HCT116 (cell line): ENCODE measurements around the gene GPS2. TPM values are rescaled to one million over a fixed set of nuclear protein-coding genes. Genes with fewer than 3 reads are reported as not detected.

Experiments used
- ATAC-seq: fragments of 200-7000 bp; cut with Tn5 transposase; 2 replicates; pipeline ENCODE4 v1.9.1; 2020; ENCODE audit warnings: mild to moderate bottlenecking, moderate library complexity
- BruUV-seq: library from RNA; stranded (reverse); fragments of 400-500 nt; replicated peaks from 2 replicates; lab custom pipeline; 2021; lab: Mats Ljungman, UMichigan
- CTCF ChIA-PET: fragments of 300-600 bp; sonication (Branson Sonifier 250); formaldehyde crosslinking; loops from one replicate; lab custom pipeline; 2021; ENCODE audit warnings: antibody characterized with exemption; lab: Charles Lee
- POLR2A ChIA-PET: fragments of 300-600, 350-600 bp; sonication (Branson Sonifier 250); formaldehyde crosslinking; loops from one replicate; lab custom pipeline; 2021; ENCODE audit warnings: antibody characterized with exemption; lab: Charles Lee
- RAD21 ChIA-PET, 2 experiments: fragments of 300-600 bp; sonication (Branson Sonifier 250); formaldehyde crosslinking; loops; one replicate each; lab custom pipeline; 2023; ENCODE audit warnings: low total read pairs in 2 of 2; ENCODE audit not compliant: uncharacterized antibody in 2 of 2, unreplicated experiment in 2 of 2, low non-redundant PET in 1 of 2; lab: Charles Lee
- DNase-seq: peaks from one replicate; pipeline ENCODE4 v3.0.0-alpha.2; 2010; ENCODE audit warnings: low read depth, low spot score
- H2AFZ ChIP-seq: fragments of 200-600 bp; shearing (Covaris generic), sonication (generic); 2 replicates; pipeline ENCODE4 v1.6.1; 2017; ENCODE audit warnings: low read depth, mixed run types, mixed read lengths, antibody characterized with exemption, low read length; ENCODE audit not compliant: poor library complexity, severe bottlenecking
- H3K27ac ChIP-seq: 2 replicates; pipeline ENCODE4 v1.5.1; 2012; ENCODE audit warnings: low read depth, low read length
- H3K27me3 ChIP-seq: fragments of 200-600 bp; sonication (generic); 2 replicates; pipeline ENCODE4 v1.6.1; 2016; ENCODE audit warnings: mixed run types, low read length, mixed read lengths; ENCODE audit not compliant: insufficient read depth
- H3K36me3 ChIP-seq, 2 experiments: fragments of 200-500 bp in 1 of 2; fragments of 200-600 bp in 1 of 2; sonication (Bioruptor generic) in 1 of 2; sonication (generic) in 1 of 2; 2 replicates each; pipeline versions ENCODE4 v1.5.1 to v1.6.1; 2014 to 2016; ENCODE audit warnings: low read length in 2 of 2, inconsistent platforms in 1 of 2, mixed read lengths in 1 of 2, mixed run types in 1 of 2; ENCODE audit not compliant: insufficient read depth in 2 of 2, control insufficient read depth in 1 of 2
- H3K4me1 ChIP-seq, 2 experiments: fragments of 200-600 bp in 1 of 2; sonication (generic) in 1 of 2; 2 replicates each; pipeline versions ENCODE4 v1.5.1 to v1.6.1; 2012 to 2017; ENCODE audit warnings: low read length in 2 of 2, inconsistent platforms in 1 of 2, mild to moderate bottlenecking in 1 of 2, mixed read lengths in 1 of 2, mixed run types in 1 of 2, moderate library complexity in 1 of 2; ENCODE audit not compliant: insufficient read depth in 2 of 2, control insufficient read depth in 1 of 2
- H3K4me2 ChIP-seq: fragments of 200-600 bp; sonication (generic); 2 replicates; pipeline ENCODE4 v1.6.1; 2017; ENCODE audit warnings: mixed run types, low read length, mixed read lengths
- H3K4me3 ChIP-seq, 2 experiments: fragments of 200-600 bp in 1 of 2; sonication (generic) in 1 of 2; replicated peaks in 1 of 2; 2 replicates each; pipeline ENCODE4 v1.5.1; 2011 to 2016; ENCODE audit warnings: low read length in 2 of 2, control low read depth in 1 of 2, low read depth in 1 of 2, mild to moderate bottlenecking in 1 of 2, mixed read lengths in 1 of 2, mixed run types in 1 of 2
- H3K79me2 ChIP-seq: fragments of 200-600 bp; sonication (generic); 2 replicates; pipeline ENCODE4 v1.6.1; 2017; ENCODE audit warnings: mild to moderate bottlenecking, mixed run types, low read length, moderate library complexity, mixed read lengths; ENCODE audit not compliant: insufficient read depth
- H3K9ac ChIP-seq: fragments of 200-600 bp; sonication (generic); 2 replicates; pipeline ENCODE4 v1.6.1; 2016; ENCODE audit warnings: low read length, mixed read lengths
- H3K9me2 ChIP-seq: fragments of 200-600 bp; sonication (generic), shearing (Covaris generic); 2 replicates; pipeline ENCODE4 v1.6.1; 2017; ENCODE audit warnings: mixed run types, mild to moderate bottlenecking, moderate library complexity; ENCODE audit not compliant: insufficient read depth
- H3K9me3 ChIP-seq, 2 experiments: fragments of 200-500 bp in 1 of 2; fragments of 200-600 bp in 1 of 2; sonication (Bioruptor generic) in 1 of 2; sonication (generic) in 1 of 2; 2 replicates each; pipeline ENCODE4 v1.6.1; 2014 to 2017; ENCODE audit warnings: low read length in 2 of 2, mixed read lengths in 2 of 2, inconsistent platforms in 1 of 2, low read depth in 1 of 2, mild to moderate bottlenecking in 1 of 2, mixed run types in 1 of 2, moderate library complexity in 1 of 2; ENCODE audit not compliant: control insufficient read depth in 1 of 2, insufficient read depth in 1 of 2
- H4K20me1 ChIP-seq: fragments of 200-600 bp; sonication (generic), shearing (Covaris generic); 2 replicates; pipeline ENCODE4 v1.6.1; 2017; ENCODE audit warnings: mixed run types, mild to moderate bottlenecking, moderate library complexity; ENCODE audit not compliant: insufficient read depth
- ATF3 ChIP-seq: IDR thresholded peaks from 2 replicates; pipeline ENCODE4 v1.6.1; 2012
- CBX3 ChIP-seq: IDR thresholded peaks from 2 replicates; pipeline ENCODE4 v1.6.1; 2012; ENCODE audit warnings: low read depth
- CEBPB ChIP-seq: IDR thresholded peaks from 2 replicates; pipeline ENCODE4 v1.6.1; 2012; ENCODE audit warnings: low read depth
- CTCF ChIP-seq, 3 experiments: fragments of 200-600 bp in 1 of 3; sonication (generic) in 1 of 3; IDR thresholded peaks in 2 of 3; conservative IDR thresholded peaks in 1 of 3; 2 replicates each; pipeline ENCODE4 v1.5.1; 2012 to 2017; ENCODE audit warnings: low read depth in 2 of 3, low read length in 2 of 3, antibody characterized with exemption in 1 of 3, borderline replicate concordance in 1 of 3, control low read depth in 1 of 3, mild to moderate bottlenecking in 1 of 3, mixed read lengths in 1 of 3, mixed run types in 1 of 3, moderate library complexity in 1 of 3; ENCODE audit not compliant: insufficient read depth in 1 of 3
- EGR1 ChIP-seq: IDR thresholded peaks from 2 replicates; pipeline ENCODE4 v1.6.1; 2012; ENCODE audit warnings: low read depth
- ELF1 ChIP-seq: IDR thresholded peaks from 2 replicates; pipeline ENCODE4 v1.6.1; 2012; ENCODE audit warnings: low read depth, borderline replicate concordance
- EZH2phosphoT487 ChIP-seq: fragments of 200-600 bp; IDR thresholded peaks from 2 replicates; pipeline ENCODE4 v1.6.1; 2018; ENCODE audit warnings: antibody characterized with exemption, borderline replicate concordance
- FOSL1 ChIP-seq: IDR thresholded peaks from 2 replicates; pipeline ENCODE4 v1.6.1; 2012; ENCODE audit warnings: low read depth
- MAX ChIP-seq: IDR thresholded peaks from 2 replicates; pipeline ENCODE4 v1.6.1; 2012
- POLR2A ChIP-seq: IDR thresholded peaks from 2 replicates; pipeline ENCODE4 v1.7.0; 2011; ENCODE audit warnings: borderline replicate concordance; ENCODE audit not compliant: insufficient read depth, insufficient read length; ENCODE audit errors: extremely low read depth
- POLR2AphosphoS5 ChIP-seq: IDR thresholded peaks from 2 replicates; pipeline ENCODE4 v1.6.1; 2011; ENCODE audit warnings: mild to moderate bottlenecking, low read depth, low read length, moderate library complexity
- RAD21 ChIP-seq: IDR thresholded peaks from 2 replicates; pipeline ENCODE4 v1.6.1; 2012; ENCODE audit warnings: low read depth, mild to moderate bottlenecking
- SIN3A ChIP-seq: IDR thresholded peaks from 2 replicates; pipeline ENCODE4 v1.6.1; 2012; ENCODE audit warnings: low read depth
- SP1 ChIP-seq: IDR thresholded peaks from 2 replicates; pipeline ENCODE4 v1.6.1; 2012; ENCODE audit warnings: low read depth
- SRF ChIP-seq: IDR thresholded peaks from 2 replicates; pipeline ENCODE4 v1.6.1; 2012; ENCODE audit warnings: low read depth
- TCF7L2 ChIP-seq: IDR thresholded peaks from 2 replicates; pipeline ENCODE4 v1.7.0; 2011; ENCODE audit warnings: borderline replicate concordance, inconsistent platforms; ENCODE audit not compliant: insufficient read depth, insufficient read length; ENCODE audit errors: extremely low read depth
- YY1 ChIP-seq: IDR thresholded peaks from 2 replicates; pipeline ENCODE4 v1.6.1; 2011; ENCODE audit warnings: low read length, low read depth, moderate library complexity, mild to moderate bottlenecking; ENCODE audit not compliant: insufficient replicate concordance; ENCODE audit errors: extremely low read depth
- ZBTB33 ChIP-seq: IDR thresholded peaks from 2 replicates; pipeline ENCODE4 v1.6.1; 2011; ENCODE audit warnings: mild to moderate bottlenecking, low read length, moderate library complexity; ENCODE audit not compliant: insufficient replicate concordance; ENCODE audit errors: extremely low read depth
- ZFX ChIP-seq: fragments of 450-650 bp; IDR thresholded peaks from 2 replicates; pipeline ENCODE4 v1.6.1; 2017
- ZNF274 ChIP-seq: fragments of 200-500 bp; sonication (Bioruptor generic); IDR thresholded peaks from 2 replicates; pipeline ENCODE4 v1.6.1; 2014; ENCODE audit warnings: mild to moderate bottlenecking, low read depth, low read length, inconsistent platforms
- intact Hi-C: fragments of 100-400 bp; cut with micrococcal nuclease; formaldehyde crosslinking; loops from 2 replicates; pipeline ENCODE4 v1.10.0; 2022
- total RNA-seq: library from RNA; stranded (reverse); gene quantifications from one replicate; pipeline ENCODE4 v1.2.1, GENCODE V29; 2021; ENCODE audit not compliant: unreplicated experiment

Gene GPS2
- total RNA-seq, 1 experiment from 2014 or later, result 61.3 TPM

- TF ChIP-seq MAX, result no peak
- no peak for TF ChIP-seq POLR2A
- TF ChIP-seq ATF3, result no peak
- no peak for TF ChIP-seq CEBPB
- TF ChIP-seq SP1, result no peak
- TF ChIP-seq YY1, result no peak
- no peak for TF ChIP-seq SIN3A
- no peak for TF ChIP-seq SRF
- no peak for TF ChIP-seq TCF7L2
- TF ChIP-seq ELF1, result no peak
- no peak for TF ChIP-seq ZNF274
- TF ChIP-seq ZFX, result no peak
- no peak for TF ChIP-seq POLR2AphosphoS5
- no peak for TF ChIP-seq ZBTB33
- TF ChIP-seq CTCF (IDR thresholded peaks at IDR 0.05 in 2 of 3, conservative IDR thresholded peaks at IDR 0.05 in 1 of 3; ENCODE audit: borderline replicate concordance in 1 of 3, insufficient read depth in 1 of 3, low read depth in 2 of 3, low read length in 2 of 3), result no peak
- TF ChIP-seq FOSL1, result no peak
- TF ChIP-seq EGR1, result no peak
- TF ChIP-seq EZH2phosphoT487, result no peak
- TF ChIP-seq RAD21, result no peak
- no peak for TF ChIP-seq CBX3
- TF ChIP-seq, all 23 proteins: peak for 0
- Histone ChIP-seq H3K27ac (no peak overlapping the region), H3K9me3 (no peaks in the 10 kb centered on the region), H3K36me3 (no peaks in the 10 kb centered on the region), H3K9me2 (no peaks in the 10 kb centered on the region), H3K27me3 (no peaks in the 10 kb centered on the region), H2AFZ (no peak overlapping the region), H4K20me1 (no peaks in the 10 kb centered on the region), H3K4me2 (no peak overlapping the region), H3K79me2 (peaks cover 6% of the 10 kb centered on the region; the same call in 1 of the 2 replicates), H3K9ac (no peak overlapping the region), H3K4me1 (peaks cover 23 to 50% of the 10 kb centered on the region in 2 experiments), H3K4me3 (no peak overlapping the region)
- ATAC-seq, result no peak
- CTCF ChIA-PET, result interaction anchor here (1.5 to 2.9 kb wide), 3 partner anchors 23 to 203 kb away, joined by 5 to 21 read pairs (median 17); partner anchors contain the start of genes SENP3 and TMEM102
- BruUV-seq, result no TSS peak
- RAD21 ChIA-PET, result no interaction called here
- intact Hi-C loops, result loop anchor here (2.0 to 5.0 kb wide), 2 partner anchors 35 to 121 kb away; partner anchors contain the start of genes PLSCR3 and ZBTB4
- POLR2A ChIA-PET, result no interaction called here
- no peak for DNase-seq
These were observed 42.2 kb upstream of the GPS2 start for GRCh38 chr17:7357381-7357780.
